PC-9 (cell line): ENCODE measurements around the gene TMPRSS11A. TPM values are rescaled to one million over a fixed set of nuclear protein-coding genes. Genes with fewer than 3 reads are reported as not detected.

Experiments used
- BruUV-seq: library from RNA; stranded (reverse); fragments of 400-500 nt; replicated peaks from 2 replicates; lab custom pipeline; 2021; lab: Mats Ljungman, UMichigan
- CTCF ChIA-PET: fragments of 300-600 bp; sonication (Branson Sonifier 250); formaldehyde crosslinking; loops from one replicate; lab custom pipeline; 2022; ENCODE audit warnings: antibody characterized with exemption; lab: Charles Lee
- POLR2A ChIA-PET: fragments of 300-600 bp; sonication (Branson Sonifier 250); formaldehyde crosslinking; loops from one replicate; lab custom pipeline; 2022; ENCODE audit warnings: antibody characterized with exemption; ENCODE audit not compliant: unreplicated experiment; lab: Charles Lee
- DNase-seq, 2 experiments: peaks; one replicate each; pipeline versions ENCODE4 v3.0.0 to v3.0.0-alpha.2; 2015 to 2022; ENCODE audit warnings: mixed read lengths in 1 of 2
- H2AFZ ChIP-seq: fragments of 200-600 bp; sonication (generic); 2 replicates; pipeline ENCODE4 v1.8.1; 2017; ENCODE audit warnings: antibody characterized with exemption
- H3F3A ChIP-seq: fragments of 200-600 bp; sonication (generic); 2 replicates; pipeline ENCODE4 v1.8.1; 2017; ENCODE audit warnings: antibody characterized with exemption, mild to moderate bottlenecking, low read depth; ENCODE audit not compliant: insufficient read depth
- H3K27ac ChIP-seq: fragments of 200-600 bp; sonication (generic); 2 replicates; pipeline ENCODE4 v1.6.1; 2016; ENCODE audit warnings: mixed run types
- H3K27me3 ChIP-seq: fragments of 200-600 bp; sonication (generic); 2 replicates; pipeline ENCODE4 v1.6.1; 2016; ENCODE audit warnings: low read depth, mixed run types; ENCODE audit not compliant: insufficient read depth
- H3K36me3 ChIP-seq: fragments of 200-600 bp; sonication (generic); 2 replicates; pipeline ENCODE4 v1.6.1; 2016; ENCODE audit warnings: low read depth, mixed run types
- H3K4me1 ChIP-seq: fragments of 200-600 bp; sonication (generic); replicated peaks from 2 replicates; pipeline ENCODE4 v1.6.1; 2016; ENCODE audit warnings: mixed run types; ENCODE audit not compliant: insufficient read depth
- H3K4me2 ChIP-seq: fragments of 200-600 bp; sonication (generic); 2 replicates; pipeline ENCODE4 v1.6.1; 2017; ENCODE audit warnings: mixed run types
- H3K4me3 ChIP-seq: fragments of 200-600 bp; sonication (generic); 2 replicates; pipeline ENCODE4 v1.6.1; 2016; ENCODE audit warnings: mixed run types
- H3K79me2 ChIP-seq: fragments of 200-600 bp; sonication (generic); 2 replicates; pipeline ENCODE4 v1.6.1; 2017; ENCODE audit warnings: low read depth, mixed run types
- H3K9me2 ChIP-seq: fragments of 200-600 bp; sonication (generic); 2 replicates; pipeline ENCODE4 v1.8.1; 2017; ENCODE audit warnings: mild to moderate bottlenecking; ENCODE audit not compliant: insufficient read depth
- H3K9me3 ChIP-seq: fragments of 200-600 bp; sonication (generic); 2 replicates; pipeline ENCODE4 v1.8.1; 2016; ENCODE audit warnings: low read depth; ENCODE audit not compliant: insufficient read depth
- H4K20me1 ChIP-seq: fragments of 200-600 bp; sonication (generic); 2 replicates; pipeline ENCODE4 v1.8.1; 2017; ENCODE audit not compliant: insufficient read depth
- CTCF ChIP-seq: fragments of 200-600 bp; sonication (generic); conservative IDR thresholded peaks from 2 replicates; pipeline ENCODE4 v1.6.1; 2017; ENCODE audit warnings: mixed run types, antibody characterized with exemption, mild to moderate bottlenecking, moderate library complexity
- EZH2 ChIP-seq: fragments of 200-600 bp; sonication (generic); IDR thresholded peaks from 2 replicates; pipeline ENCODE4 v1.8.0; 2017; ENCODE audit warnings: antibody characterized with exemption, low read depth
- intact Hi-C: fragments of 100-400 bp; cut with micrococcal nuclease; formaldehyde crosslinking; loops from one replicate; pipeline ENCODE4 v1.10.0; 2022; ENCODE audit not compliant: unreplicated experiment
- total RNA-seq: library from RNA; stranded (reverse); gene quantifications from 2 replicates; pipeline ENCODE4 v1.2.3, GENCODE V29; 2021

The TMPRSS11A gene
- total RNA-seq, 1 experiment from 2014 or later = not detected

DNA sequence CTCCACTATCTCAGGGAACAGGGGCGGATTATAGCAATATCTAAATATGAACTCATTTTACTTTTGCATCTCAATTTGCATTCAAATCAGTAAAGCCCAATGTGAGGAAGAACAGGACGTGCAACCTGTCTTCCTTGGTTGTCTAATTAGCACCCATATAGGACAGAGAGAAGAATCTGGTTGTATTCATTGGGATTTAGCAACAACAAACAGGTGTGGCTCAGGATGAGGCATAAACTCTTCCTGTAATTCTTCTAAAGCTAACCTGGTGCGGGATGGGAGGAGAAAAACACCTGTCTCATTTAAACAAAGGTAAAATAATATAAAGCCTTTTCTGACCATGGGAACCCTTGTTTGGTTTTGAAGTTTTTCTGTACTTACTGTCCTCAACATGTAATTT is 22.2 kb downstream of the TMPRSS11A start:
- POLR2A ChIA-PET = no interaction called here
- intact Hi-C loops = no loop called here
- Histone ChIP-seq H2AFZ (no peak overlapping the region), H3K27ac (no peak overlapping the region), H4K20me1 (no peaks in the 10 kb centered on the region), H3K36me3 (no peaks in the 10 kb centered on the region), H3K79me2 (no peaks in the 10 kb centered on the region), H3K4me1 (no peaks in the 10 kb centered on the region), H3K27me3 (no peaks in the 10 kb centered on the region), H3K4me2 (no peak overlapping the region), H3K4me3 (no peak overlapping the region), H3K9me3 (no peaks in the 10 kb centered on the region), H3K9me2 (no peaks in the 10 kb centered on the region), H3F3A (no peaks in the 10 kb centered on the region)
- DNase-seq = no peak
- no TSS peak for BruUV-seq
- no peak for TF ChIP-seq EZH2
- CTCF ChIA-PET = no interaction called here

- Histone ChIP-seq H3K9me3 (no peaks in the 10 kb centered on the region), H3K27me3 (no peaks in the 10 kb centered on the region), H3K36me3 (no peaks in the 10 kb centered on the region), H3K4me3 (no peak overlapping the region), H3K4me1 (no peaks in the 10 kb centered on the region), H3K9me2 (no peaks in the 10 kb centered on the region), H3K79me2 (no peaks in the 10 kb centered on the region), H3K27ac (no peak overlapping the region), H3F3A (no peaks in the 10 kb centered on the region), H3K4me2 (no peak overlapping the region), H4K20me1 (no peaks in the 10 kb centered on the region), H2AFZ (no peak overlapping the region)
- POLR2A ChIA-PET = no interaction called here
- intact Hi-C loops = no loop called here
- no peak for DNase-seq
- no peak for TF ChIP-seq CTCF
- TF ChIP-seq EZH2 = no peak
- CTCF ChIA-PET = no interaction called here
- BruUV-seq = no TSS peak
These were observed 22.8 kb downstream of the TMPRSS11A start for GRCh38 chr4:67940506-67940905.

- ChIA-PET POLR2A (no interaction called here), CTCF (no interaction called here)
- DNase-seq = no peak
- no TSS peak for BruUV-seq
- Histone ChIP-seq H3K27me3 (no peaks in the 10 kb centered on the region), H3K9me2 (no peaks in the 10 kb centered on the region), H2AFZ (no peak overlapping the region), H3K4me2 (no peak overlapping the region), H3F3A (no peaks in the 10 kb centered on the region), H4K20me1 (no peaks in the 10 kb centered on the region), H3K4me1 (no peaks in the 10 kb centered on the region), H3K27ac (no peak overlapping the region), H3K9me3 (no peaks in the 10 kb centered on the region), H3K36me3 (no peaks in the 10 kb centered on the region), H3K4me3 (no peak overlapping the region), H3K79me2 (no peaks in the 10 kb centered on the region)
- TF ChIP-seq CTCF (no peak), EZH2 (no peak)
- intact Hi-C loops = no loop called here
These were observed 24.1 kb downstream of the TMPRSS11A start for GRCh38 chr4:67939195-67939594.

- Histone ChIP-seq H3K4me1 (no peaks in the 10 kb centered on the region), H3K9me3 (no peaks in the 10 kb centered on the region), H3K36me3 (no peaks in the 10 kb centered on the region), H4K20me1 (no peaks in the 10 kb centered on the region), H3K4me3 (no peak overlapping the region), H2AFZ (no peak overlapping the region), H3K4me2 (no peak overlapping the region), H3F3A (no peaks in the 10 kb centered on the region), H3K27ac (no peak overlapping the region), H3K9me2 (no peaks in the 10 kb centered on the region), H3K79me2 (no peaks in the 10 kb centered on the region), H3K27me3 (no peaks in the 10 kb centered on the region)
- CTCF ChIA-PET = no interaction called here
- no peak for DNase-seq
- no TSS peak for BruUV-seq
- intact Hi-C loops = no loop called here
- TF ChIP-seq CTCF = no peak
- TF ChIP-seq EZH2 = no peak
- POLR2A ChIA-PET = no interaction called here
These were observed 27.4 kb downstream of the TMPRSS11A start for GRCh38 chr4:67935888-67936287.
